Measurements from ENCODE around the gene SLC35F1. TPM values are rescaled to one million over a fixed set of nuclear protein-coding genes. Genes with fewer than 3 reads are reported as not detected.

The SLC35F1 gene
- total RNA-seq, 5 donors from 2014 or later (not counting 1 experiment from before 2014, with no cell fraction given), result not detected

GRCh38 chr6:118086159-118086558, 179.1 kb downstream of the SLC35F1 start:
- Mint-ChIP-seq H3K4me1 (no peaks in the 10 kb centered on the region), H3K27me3 (peaks cover 3 to 8% of the 10 kb centered on the region in 2 donors), H3K4me3 (no peak overlapping the region), H3K9me3 (peaks cover 0 to 8% (median 3%) of the 10 kb centered on the region in 3 donors), H3K36me3 (no peaks in the 10 kb centered on the region), H3K27ac (no peak overlapping the region)
- CTCF ChIA-PET, result no interaction called here
- Histone ChIP-seq H3K36me3 (ENCODE audit: control insufficient read depth in 2 of 2, extremely low read depth in 1 of 2, insufficient read depth in 1 of 2, low read length in 1 of 2) (no peaks in the 10 kb centered on the region), H3K27me3 (replicated peaks in 1 of 2; ENCODE audit: control insufficient read depth in 2 of 2, extremely low read depth in 1 of 2, insufficient read depth in 2 of 2, low read length in 1 of 2) (no peaks in the 10 kb centered on the region), H3K4me3 (ENCODE audit: control insufficient read depth in 1 of 2, extremely low read depth in 1 of 2, low read length in 1 of 2) (no peak overlapping the region), H3K4me1 (ENCODE audit: control insufficient read depth in 1 of 2, extremely low read depth in 1 of 2, insufficient read depth in 2 of 2, low read length in 2 of 2) (no peaks in the 10 kb centered on the region), H3K27ac (ENCODE audit: low read length) (no peak overlapping the region), H3K9me3 (no peaks in the 10 kb centered on the region)
- no peak for DNase-seq
- WGBS (ENCODE audit: insufficient coverage), result 60% methylated on average over 1 of the region's 2 CpGs
- ATAC-seq (replicated peaks in 1 of 4), result no peak
- POLR2A ChIA-PET, result no interaction called here

- Mint-ChIP-seq H3K9me3 (peaks cover 9 to 16% (median 14%) of the 10 kb centered on the region in 3 donors), H3K27ac (no peak overlapping the region), H3K36me3 (no peaks in the 10 kb centered on the region), H3K4me1 (no peaks in the 10 kb centered on the region), H3K27me3 (no peaks in the 10 kb centered on the region), H3K4me3 (no peak overlapping the region)
- H3K27me3 ChIP-seq (replicated peaks in 1 of 2; ENCODE audit: control insufficient read depth in 2 of 2, extremely low read depth in 1 of 2, insufficient read depth in 2 of 2, low read length in 1 of 2), result no peaks in the 10 kb centered on the region
- ChIA-PET CTCF (no interaction called here), POLR2A (no interaction called here)
- H3K27ac ChIP-seq (ENCODE audit: low read length), result no peak overlapping the region
- DNase-seq (no peak), ATAC-seq (replicated peaks in 1 of 4) (no peak)
- H3K9me3 ChIP-seq, result no peaks in the 10 kb centered on the region
- H3K4me1 ChIP-seq (ENCODE audit: control insufficient read depth in 1 of 2, extremely low read depth in 1 of 2, insufficient read depth in 2 of 2, low read length in 2 of 2), result no peaks in the 10 kb centered on the region
- H3K4me3 ChIP-seq (ENCODE audit: control insufficient read depth in 1 of 2, extremely low read depth in 1 of 2, low read length in 1 of 2), result no peak overlapping the region
- no peaks in the 10 kb centered on the region for H3K36me3 ChIP-seq (ENCODE audit: control insufficient read depth in 2 of 2, extremely low read depth in 1 of 2, insufficient read depth in 1 of 2, low read length in 1 of 2)
Measured at GRCh38 chr6:118092086-118092485, 185.0 kb downstream of the SLC35F1 start.

GRCh38 chr6:118097576-118097975, 190.5 kb downstream of the SLC35F1 start:
- peaks cover 0 to 3% of the 10 kb centered on the region in 2 donors for H3K27me3 Mint-ChIP-seq
- Histone ChIP-seq H3K9me3 (no peaks in the 10 kb centered on the region), H3K36me3 (ENCODE audit: control insufficient read depth in 2 of 2, extremely low read depth in 1 of 2, insufficient read depth in 1 of 2, low read length in 1 of 2) (no peaks in the 10 kb centered on the region), H3K4me3 (ENCODE audit: control insufficient read depth in 1 of 2, extremely low read depth in 1 of 2, low read length in 1 of 2) (no peak overlapping the region), H3K27ac (ENCODE audit: low read length) (no peak overlapping the region), H3K4me1 (ENCODE audit: control insufficient read depth in 1 of 2, extremely low read depth in 1 of 2, insufficient read depth in 2 of 2, low read length in 2 of 2) (no peaks in the 10 kb centered on the region), H3K27me3 (replicated peaks in 1 of 2; ENCODE audit: control insufficient read depth in 2 of 2, extremely low read depth in 1 of 2, insufficient read depth in 2 of 2, low read length in 1 of 2) (no peaks in the 10 kb centered on the region)
- ATAC-seq (replicated peaks in 1 of 4) (no peak), DNase-seq (no peak)
- H3K9me3 Mint-ChIP-seq, result peaks cover 0 to 11% (median 0%) of the 10 kb centered on the region in 3 donors
- no peaks in the 10 kb centered on the region for H3K36me3 Mint-ChIP-seq
- no peaks in the 10 kb centered on the region for H3K4me1 Mint-ChIP-seq
- ChIA-PET POLR2A (no interaction called here), CTCF (no interaction called here)
- H3K4me3 Mint-ChIP-seq, result no peak overlapping the region
- no CpG with 5 or more reads among the region's 3 CpGs for WGBS (ENCODE audit: insufficient coverage)
- H3K27ac Mint-ChIP-seq, result no peak overlapping the region

GRCh38 chr6:118100717-118101116, 193.7 kb downstream of the SLC35F1 start:
- no peak overlapping the region for H3K27ac ChIP-seq (ENCODE audit: low read length)

GRCh38 chr6:118101220-118101619, 194.2 kb downstream of the SLC35F1 start:
- no peak for ATAC-seq (replicated peaks in 1 of 4)

More at GRCh38 chr6:118100717-118101116, 193.7 kb downstream of the SLC35F1 start:
- Mint-ChIP-seq H3K9me3 (no peaks in the 10 kb centered on the region), H3K4me1 (no peaks in the 10 kb centered on the region), H3K27me3 (peaks cover 1 to 8% of the 10 kb centered on the region in 2 donors), H3K36me3 (no peaks in the 10 kb centered on the region), H3K4me3 (no peak overlapping the region), H3K27ac (no peak overlapping the region)
- ChIA-PET CTCF (interaction anchor here in 1 of 2 donors (0.7 kb wide), 1 partner anchor 465 kb away, joined by 4 read pairs; no protein-coding TSS in a partner anchor), POLR2A (no interaction called here)
- Histone ChIP-seq H3K9me3 (no peaks in the 10 kb centered on the region), H3K36me3 (ENCODE audit: control insufficient read depth in 2 of 2, extremely low read depth in 1 of 2, insufficient read depth in 1 of 2, low read length in 1 of 2) (no peaks in the 10 kb centered on the region), H3K27me3 (replicated peaks in 1 of 2; ENCODE audit: control insufficient read depth in 2 of 2, extremely low read depth in 1 of 2, insufficient read depth in 2 of 2, low read length in 1 of 2) (peaks cover 0 to 2% of the 10 kb centered on the region in 2 experiments), H3K4me3 (ENCODE audit: control insufficient read depth in 1 of 2, extremely low read depth in 1 of 2, low read length in 1 of 2) (no peak overlapping the region), H3K4me1 (ENCODE audit: control insufficient read depth in 1 of 2, extremely low read depth in 1 of 2, insufficient read depth in 2 of 2, low read length in 2 of 2) (no peaks in the 10 kb centered on the region)
- DNase-seq (no peak), ATAC-seq (replicated peaks in 1 of 4) (no peak)
- 0% methylated on average over 1 of the region's 2 CpGs for WGBS (ENCODE audit: insufficient coverage)

GRCh38 chr6:118101831-118102345, 194.8 kb downstream of the SLC35F1 start:
- no peak overlapping the region for H3K27ac ChIP-seq (ENCODE audit: low read length)
- no peak overlapping the region for H3K4me3 ChIP-seq (ENCODE audit: control insufficient read depth in 1 of 2, extremely low read depth in 1 of 2, low read length in 1 of 2)
- Mint-ChIP-seq H3K36me3 (no peaks in the 10 kb centered on the region), H3K27me3 (peaks cover 1 to 8% of the 10 kb centered on the region in 2 donors), H3K4me3 (no peak overlapping the region), H3K9me3 (no peaks in the 10 kb centered on the region), H3K27ac (no peak overlapping the region), H3K4me1 (no peaks in the 10 kb centered on the region)
- H3K27me3 ChIP-seq (replicated peaks in 1 of 2; ENCODE audit: control insufficient read depth in 2 of 2, extremely low read depth in 1 of 2, insufficient read depth in 2 of 2, low read length in 1 of 2), result peaks cover 0 to 2% of the 10 kb centered on the region in 2 experiments
- POLR2A ChIA-PET, result no interaction called here
- 61% methylated on average over 2 of the region's 4 CpGs for WGBS (ENCODE audit: insufficient coverage)
- no peaks in the 10 kb centered on the region for H3K4me1 ChIP-seq (ENCODE audit: control insufficient read depth in 1 of 2, extremely low read depth in 1 of 2, insufficient read depth in 2 of 2, low read length in 2 of 2)
- ATAC-seq (replicated peaks in 1 of 4), result no peak
- CTCF ChIA-PET, result no interaction called here
- H3K36me3 ChIP-seq (ENCODE audit: control insufficient read depth in 2 of 2, extremely low read depth in 1 of 2, insufficient read depth in 1 of 2, low read length in 1 of 2), result no peaks in the 10 kb centered on the region
- no peaks in the 10 kb centered on the region for H3K9me3 ChIP-seq
- no peak for DNase-seq

More at GRCh38 chr6:118101220-118101619, 194.2 kb downstream of the SLC35F1 start:
- no peaks in the 10 kb centered on the region for H3K4me1 Mint-ChIP-seq
- ChIA-PET CTCF (interaction anchor here in 1 of 2 donors (0.7 kb wide), 1 partner anchor 464 kb away, joined by 4 read pairs; no protein-coding TSS in a partner anchor), POLR2A (no interaction called here)
- Histone ChIP-seq H3K27ac (ENCODE audit: low read length) (no peak overlapping the region), H3K9me3 (no peaks in the 10 kb centered on the region), H3K4me3 (ENCODE audit: control insufficient read depth in 1 of 2, extremely low read depth in 1 of 2, low read length in 1 of 2) (no peak overlapping the region), H3K4me1 (ENCODE audit: control insufficient read depth in 1 of 2, extremely low read depth in 1 of 2, insufficient read depth in 2 of 2, low read length in 2 of 2) (no peaks in the 10 kb centered on the region), H3K27me3 (replicated peaks in 1 of 2; ENCODE audit: control insufficient read depth in 2 of 2, extremely low read depth in 1 of 2, insufficient read depth in 2 of 2, low read length in 1 of 2) (peaks cover 0 to 2% of the 10 kb centered on the region in 2 experiments), H3K36me3 (ENCODE audit: control insufficient read depth in 2 of 2, extremely low read depth in 1 of 2, insufficient read depth in 1 of 2, low read length in 1 of 2) (no peaks in the 10 kb centered on the region)
- no peak overlapping the region for H3K27ac Mint-ChIP-seq
- peaks cover 1 to 8% of the 10 kb centered on the region in 2 donors for H3K27me3 Mint-ChIP-seq
- no peaks in the 10 kb centered on the region for H3K36me3 Mint-ChIP-seq
- no peaks in the 10 kb centered on the region for H3K9me3 Mint-ChIP-seq
- DNase-seq, result no peak
- no CpG with 5 or more reads among the region's 1 CpG for WGBS (ENCODE audit: insufficient coverage)
- H3K4me3 Mint-ChIP-seq, result no peak overlapping the region

GRCh38 chr6:118102401-118102800, 195.3 kb downstream of the SLC35F1 start:
- no peak overlapping the region for H3K4me3 Mint-ChIP-seq
- no peak overlapping the region for H3K27ac Mint-ChIP-seq
- Histone ChIP-seq H3K4me1 (ENCODE audit: control insufficient read depth in 1 of 2, extremely low read depth in 1 of 2, insufficient read depth in 2 of 2, low read length in 2 of 2) (no peaks in the 10 kb centered on the region), H3K36me3 (ENCODE audit: control insufficient read depth in 2 of 2, extremely low read depth in 1 of 2, insufficient read depth in 1 of 2, low read length in 1 of 2) (no peaks in the 10 kb centered on the region), H3K27me3 (replicated peaks in 1 of 2; ENCODE audit: control insufficient read depth in 2 of 2, extremely low read depth in 1 of 2, insufficient read depth in 2 of 2, low read length in 1 of 2) (peaks cover 0 to 2% of the 10 kb centered on the region in 2 experiments), H3K4me3 (ENCODE audit: control insufficient read depth in 1 of 2, extremely low read depth in 1 of 2, low read length in 1 of 2) (no peak overlapping the region), H3K27ac (ENCODE audit: low read length) (no peak overlapping the region), H3K9me3 (no peaks in the 10 kb centered on the region)
- ChIA-PET CTCF (no interaction called here), POLR2A (no interaction called here)
- H3K36me3 Mint-ChIP-seq, result no peaks in the 10 kb centered on the region
- DNase-seq, result no peak
- no CpG with 5 or more reads among the region's 2 CpGs for WGBS (ENCODE audit: insufficient coverage)
- no peaks in the 10 kb centered on the region for H3K4me1 Mint-ChIP-seq
- H3K9me3 Mint-ChIP-seq, result no peaks in the 10 kb centered on the region
- H3K27me3 Mint-ChIP-seq, result peaks cover 1 to 8% of the 10 kb centered on the region in 2 donors
- no peak for ATAC-seq (replicated peaks in 1 of 4)
